Central memory CD8-positive, alpha-beta T cell (primary cell): ENCODE data around the gene DTD1.

ENCODE experiments used
- ATAC-seq: fragments of 150-1000 bp; cut with Tn5 transposase; replicated peaks from 2 replicates; pipeline ENCODE4 v1.10.0; 2022; ENCODE audit warnings: mild to moderate bottlenecking, moderate FRiP score, moderate number of reproducible peaks; ENCODE audit not compliant: poor library complexity, severe bottlenecking; ENCODE audit errors: extremely low read depth
- DNase-seq, 2 donors: peaks; one replicate each; pipeline ENCODE4 v3.0.0; 2021; ENCODE audit warnings: low spot score in 2 of 2
- H3K27ac Mint-ChIP-seq: one replicate; pipeline ENCODE4 v1.8.0; 2022; ENCODE audit warnings: low read depth, mild to moderate bottlenecking, moderate library complexity, mixed read lengths
- H3K27me3 Mint-ChIP-seq: one replicate; pipeline ENCODE4 v1.8.0; 2022; ENCODE audit warnings: mixed read lengths
- H3K36me3 Mint-ChIP-seq: one replicate; pipeline ENCODE4 v1.8.0; 2022; ENCODE audit warnings: mild to moderate bottlenecking, moderate library complexity, mixed read lengths; ENCODE audit not compliant: insufficient read depth
- H3K4me1 Mint-ChIP-seq: one replicate; pipeline ENCODE4 v1.8.0; 2022; ENCODE audit warnings: mixed read lengths
- H3K4me3 Mint-ChIP-seq: one replicate; pipeline ENCODE4 v1.8.0; 2022; ENCODE audit warnings: mild to moderate bottlenecking, moderate library complexity, mixed read lengths
- H3K9me3 Mint-ChIP-seq: one replicate; pipeline ENCODE4 v1.8.0; 2022; ENCODE audit warnings: mixed read lengths

Gene DTD1

DNA sequence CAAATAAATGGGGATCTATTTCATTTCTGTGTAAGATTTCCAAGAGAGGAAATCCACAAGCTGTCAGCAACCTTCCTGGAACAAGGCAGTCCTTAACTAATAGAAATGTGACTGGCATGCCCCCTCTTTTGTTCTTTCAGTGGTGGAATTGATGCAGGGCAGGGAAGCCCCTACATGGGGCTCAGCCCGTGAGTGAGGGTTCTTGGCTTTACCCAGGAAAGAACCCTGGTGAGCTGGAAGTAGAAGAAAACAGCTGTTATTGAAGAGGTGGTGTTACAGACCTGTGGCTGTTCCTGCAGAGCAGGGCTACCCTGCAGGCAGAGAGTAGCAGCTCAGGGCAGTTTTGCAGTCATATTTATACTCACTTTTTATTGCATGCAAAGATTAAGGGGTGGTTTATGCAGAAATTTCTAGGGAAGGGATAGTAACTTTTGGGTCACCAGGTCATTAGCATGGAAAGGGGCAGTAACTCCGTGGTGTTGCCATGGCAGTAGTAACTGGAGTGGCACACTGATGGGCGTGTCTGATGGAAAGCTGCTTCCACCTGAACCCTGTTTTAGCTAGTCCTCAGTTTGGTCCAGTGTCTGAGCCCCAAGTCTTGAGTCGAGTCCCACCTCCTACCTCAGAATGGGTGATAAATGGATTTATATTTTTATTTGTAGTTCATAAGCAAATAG lies 137.1 kb downstream of the DTD1 start:
- no peak for ATAC-seq
- peaks cover 53% of the 10 kb centered on the region for H3K4me1 Mint-ChIP-seq

DNA sequence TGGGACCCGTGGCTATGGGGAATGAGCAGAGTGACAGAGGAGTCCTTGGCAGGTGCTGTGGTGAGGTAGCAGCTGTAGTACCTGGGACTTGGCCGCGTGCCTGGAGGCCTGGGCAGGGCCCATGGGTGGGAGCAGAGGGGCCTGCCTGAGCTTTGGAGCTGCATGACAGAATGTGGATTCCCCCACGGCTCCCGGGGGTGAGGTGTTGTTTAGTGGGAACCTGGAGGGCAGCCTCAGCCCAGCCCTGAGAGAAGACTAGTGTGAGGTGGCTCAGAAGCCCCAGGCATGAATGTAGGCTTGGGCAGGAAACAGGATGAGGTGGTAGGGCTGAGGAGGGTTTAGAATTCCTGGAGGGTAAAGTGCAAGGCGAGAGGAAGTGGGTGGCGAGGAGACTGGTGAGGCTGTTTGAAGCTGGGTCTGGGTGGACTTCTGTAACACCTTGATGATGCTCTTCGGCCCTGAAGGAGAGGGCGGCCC lies 139.2 kb downstream of the DTD1 start:
- ATAC-seq, result no peak
- Mint-ChIP-seq H3K9me3 (no peaks in the 10 kb centered on the region), H3K4me1 (peaks cover 57% of the 10 kb centered on the region), H3K27ac (no peak overlapping the region), H3K27me3 (no peaks in the 10 kb centered on the region), H3K4me3 (no peak overlapping the region), H3K36me3 (peaks cover 1% of the 10 kb centered on the region)
- no peak for DNase-seq

More for the DNA sequence above, 137.1 kb downstream of the DTD1 start:
- Mint-ChIP-seq H3K4me3 (no peak overlapping the region), H3K27me3 (no peaks in the 10 kb centered on the region), H3K36me3 (peaks cover under 1% of the 10 kb centered on the region), H3K27ac (no peak overlapping the region), H3K9me3 (no peaks in the 10 kb centered on the region)
- no peak for DNase-seq

DNA sequence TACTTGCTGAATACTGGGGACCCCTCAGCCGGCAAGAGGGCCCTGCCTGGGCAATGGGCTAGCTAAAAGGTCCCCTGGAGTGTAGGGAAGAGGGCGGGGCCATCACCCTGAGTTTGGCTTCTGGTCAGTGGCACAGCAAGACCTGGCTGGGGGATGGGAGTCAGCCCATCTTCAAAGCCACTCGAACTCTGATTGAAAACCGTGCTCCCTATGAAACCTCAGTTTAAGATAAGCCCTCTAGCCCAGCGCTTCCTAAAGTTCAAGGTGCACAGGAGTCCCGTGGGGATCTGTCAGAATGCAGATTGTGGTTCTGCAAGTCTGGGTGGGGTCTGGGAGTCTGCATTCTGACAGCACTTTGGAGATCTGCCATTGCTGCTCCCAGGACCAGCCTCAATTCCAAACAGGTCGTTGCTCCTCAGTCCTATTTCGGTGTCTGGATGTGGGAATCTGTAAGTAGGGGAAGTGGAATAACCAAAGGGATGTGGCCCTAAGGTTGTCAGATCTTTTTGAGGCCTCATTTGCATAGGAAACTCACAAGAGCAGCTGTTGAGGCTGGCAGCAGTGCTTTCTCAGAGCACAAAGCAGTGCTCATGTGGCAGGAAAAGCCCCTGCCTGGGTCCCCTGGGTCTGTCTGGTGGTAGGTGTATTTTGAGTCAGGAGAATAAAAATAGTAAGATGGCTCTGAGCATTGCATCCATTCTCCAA lies 140.5 kb downstream of the DTD1 start:
- no peak overlapping the region for H3K27ac Mint-ChIP-seq
- no peaks in the 10 kb centered on the region for H3K27me3 Mint-ChIP-seq
- H3K36me3 Mint-ChIP-seq, result peaks cover 1% of the 10 kb centered on the region
- peaks cover 48% of the 10 kb centered on the region for H3K4me1 Mint-ChIP-seq
- no peaks in the 10 kb centered on the region for H3K9me3 Mint-ChIP-seq
- H3K4me3 Mint-ChIP-seq, result no peak overlapping the region
- ATAC-seq (no peak), DNase-seq (no peak)

DNA sequence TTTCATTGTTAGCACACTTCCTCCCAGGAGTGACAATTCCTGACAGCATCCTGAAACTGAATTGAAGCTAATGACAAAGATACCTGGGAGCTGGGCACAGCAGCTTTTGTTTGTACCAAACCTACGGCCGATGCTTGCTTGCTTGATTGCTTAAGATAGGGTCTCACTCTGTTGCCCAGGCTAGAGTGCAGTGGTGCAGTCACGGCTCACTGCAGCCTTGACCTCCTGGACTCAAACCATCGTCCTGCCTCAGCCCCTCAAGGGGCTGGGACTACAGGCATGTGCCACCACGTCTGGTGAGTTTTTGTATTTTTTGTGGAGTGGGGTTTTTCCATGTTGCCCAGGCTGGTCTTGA lies 141.0 kb downstream of the DTD1 start:
- Mint-ChIP-seq H3K27ac (no peak overlapping the region), H3K4me1 (peaks cover 48% of the 10 kb centered on the region), H3K9me3 (no peaks in the 10 kb centered on the region), H3K36me3 (peaks cover 1% of the 10 kb centered on the region), H3K4me3 (no peak overlapping the region), H3K27me3 (no peaks in the 10 kb centered on the region)
- no peak for DNase-seq
- ATAC-seq, result no peak

DNA sequence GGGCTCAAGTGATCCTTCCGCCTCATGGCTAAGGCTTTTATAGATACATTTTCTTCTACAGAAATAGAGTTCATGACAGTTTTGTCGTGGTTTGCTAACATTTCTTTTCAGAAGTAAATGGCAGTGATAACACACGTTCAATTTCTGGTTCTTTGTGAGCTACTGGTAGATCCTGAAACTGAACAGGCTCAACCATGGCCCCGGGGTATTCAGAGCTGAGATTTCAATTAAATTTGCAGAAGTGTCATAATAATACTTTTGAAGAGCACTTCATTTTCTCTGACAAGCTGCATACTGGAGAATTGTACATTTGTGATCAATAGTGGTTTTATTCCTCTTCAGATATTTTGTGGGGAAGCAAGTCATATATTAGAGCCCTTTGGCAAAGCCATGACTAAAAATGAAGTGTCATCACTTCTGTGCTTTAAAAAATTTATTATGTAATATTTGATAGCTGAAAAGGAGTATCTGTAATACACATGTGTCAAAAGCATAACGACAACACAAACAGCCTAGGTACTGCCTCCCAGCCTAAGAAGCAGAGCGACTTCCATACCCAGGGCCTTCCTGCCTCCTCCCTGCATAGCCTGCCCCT lies 141.5 kb downstream of the DTD1 start:
- no peaks in the 10 kb centered on the region for H3K27me3 Mint-ChIP-seq
- H3K9me3 Mint-ChIP-seq, result no peaks in the 10 kb centered on the region
- no peak overlapping the region for H3K4me3 Mint-ChIP-seq
- H3K4me1 Mint-ChIP-seq, result peaks cover 48% of the 10 kb centered on the region
- peaks cover 1% of the 10 kb centered on the region for H3K36me3 Mint-ChIP-seq
- no peak for ATAC-seq
- DNase-seq, result no peak
- H3K27ac Mint-ChIP-seq, result peak overlapping the region; percentile 5

DNA sequence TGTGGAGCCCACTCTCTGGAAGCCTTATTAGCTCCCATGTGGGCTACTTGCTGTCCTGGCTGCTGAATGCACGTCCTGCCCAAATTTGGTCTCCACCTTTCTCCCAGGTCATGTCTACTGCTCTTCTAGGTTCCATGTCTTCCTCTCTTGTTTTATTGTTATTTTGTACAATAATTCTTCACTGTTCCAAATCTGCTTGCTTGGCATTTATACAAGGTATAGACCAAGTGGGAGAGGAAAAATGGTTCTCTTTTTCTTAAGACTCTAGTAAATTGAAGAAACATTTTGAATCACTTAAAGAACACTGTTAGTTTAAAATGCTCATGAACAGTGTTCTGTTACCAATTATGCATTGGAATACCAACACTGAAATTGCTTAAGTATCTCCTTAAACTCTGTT lies 144.1 kb downstream of the DTD1 start:
- no peaks in the 10 kb centered on the region for H3K27me3 Mint-ChIP-seq
- H3K36me3 Mint-ChIP-seq, result peaks cover 1% of the 10 kb centered on the region
- ATAC-seq, result no peak
- no peak overlapping the region for H3K27ac Mint-ChIP-seq
- H3K9me3 Mint-ChIP-seq, result no peaks in the 10 kb centered on the region
- H3K4me3 Mint-ChIP-seq, result no peak overlapping the region
- peaks cover 31% of the 10 kb centered on the region for H3K4me1 Mint-ChIP-seq
- DNase-seq, result no peak

DNA sequence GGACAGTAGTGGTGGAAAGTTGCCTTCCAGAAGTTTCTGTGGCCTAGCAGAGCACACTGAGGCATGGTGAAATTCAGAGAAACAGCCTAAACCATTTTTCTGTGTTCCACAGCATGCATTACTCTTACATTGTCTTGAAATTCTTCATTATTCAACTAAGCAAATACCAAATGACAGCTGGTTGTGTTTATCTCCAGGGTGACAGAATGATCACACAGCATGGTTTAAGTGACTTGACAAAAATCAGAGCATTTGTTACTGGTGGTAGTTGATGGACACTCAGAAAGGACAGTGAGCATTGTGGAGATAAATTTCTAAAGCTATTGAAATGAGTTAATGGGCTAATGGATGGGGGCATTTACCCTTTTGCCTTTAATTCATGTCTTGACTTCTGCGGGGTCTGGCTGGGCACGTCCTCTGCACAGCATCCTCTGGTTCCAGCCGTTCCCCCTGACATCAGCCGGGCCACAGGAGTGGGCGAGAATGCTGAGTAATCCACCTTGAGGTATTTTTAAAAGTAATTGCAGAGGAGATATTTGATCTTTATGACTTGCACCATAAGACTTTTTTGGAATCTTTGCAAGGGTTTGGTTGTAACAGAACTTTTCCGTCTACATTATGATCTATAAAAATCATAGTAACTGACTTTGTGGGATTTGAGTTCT lies 146.8 kb downstream of the DTD1 start:
- Mint-ChIP-seq H3K9me3 (no peaks in the 10 kb centered on the region), H3K36me3 (peaks cover 1% of the 10 kb centered on the region), H3K4me3 (no peak overlapping the region), H3K4me1 (peaks cover 36% of the 10 kb centered on the region), H3K27me3 (no peaks in the 10 kb centered on the region), H3K27ac (no peak overlapping the region)
- DNase-seq (no peak), ATAC-seq (no peak)

DNA sequence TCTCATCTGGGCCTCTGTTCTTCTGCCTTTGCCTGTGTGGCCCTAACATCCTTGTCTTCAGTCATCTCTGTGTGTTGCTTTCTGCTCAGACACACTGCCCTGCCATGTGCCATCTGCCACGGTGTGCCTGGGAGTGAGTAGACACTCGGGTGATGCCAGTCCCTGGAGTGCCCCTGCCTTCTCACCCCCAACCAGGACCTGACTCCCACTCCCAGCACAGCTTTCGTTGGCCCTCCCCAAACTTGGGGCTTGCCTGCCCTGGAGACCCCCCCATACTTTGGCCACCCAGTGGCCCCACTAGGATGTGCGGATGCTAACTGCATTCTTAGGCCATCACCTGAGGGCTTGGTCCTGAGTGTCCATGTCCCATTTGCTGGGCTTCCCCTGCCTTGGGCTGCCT lies 149.3 kb downstream of the DTD1 start:
- no peaks in the 10 kb centered on the region for H3K27me3 Mint-ChIP-seq
- no peak for ATAC-seq
- peak overlapping the region; percentile 61 for H3K27ac Mint-ChIP-seq
- peaks cover 29% of the 10 kb centered on the region for H3K4me1 Mint-ChIP-seq
- H3K36me3 Mint-ChIP-seq, result no peaks in the 10 kb centered on the region
- H3K9me3 Mint-ChIP-seq, result no peaks in the 10 kb centered on the region
- DNase-seq, result no peak
- H3K4me3 Mint-ChIP-seq, result no peak overlapping the region

DNA sequence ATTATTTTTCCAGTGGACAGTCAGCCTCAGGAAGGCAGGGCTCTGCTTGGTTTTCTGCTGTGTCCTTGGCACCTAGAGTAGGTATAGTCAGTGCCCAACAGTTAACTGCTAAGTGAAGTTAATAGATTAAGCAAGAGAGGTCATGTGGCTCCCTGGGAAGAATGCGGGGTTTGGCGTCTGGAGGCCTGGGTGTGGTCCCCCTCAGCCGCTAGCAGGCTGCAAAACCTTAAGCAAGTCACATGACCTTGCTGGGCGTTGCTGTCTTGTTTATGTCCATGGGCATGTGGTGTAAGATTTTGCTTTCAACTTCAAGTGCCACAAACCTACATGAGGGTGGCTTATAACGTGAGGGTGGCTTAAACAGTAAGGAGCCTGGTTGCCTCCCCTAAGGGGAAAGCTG lies 150.2 kb downstream of the DTD1 start:
- no peaks in the 10 kb centered on the region for H3K36me3 Mint-ChIP-seq
- peaks cover 29% of the 10 kb centered on the region for H3K4me1 Mint-ChIP-seq
- H3K27ac Mint-ChIP-seq, result peak overlapping the region; percentile 61
- no peaks in the 10 kb centered on the region for H3K27me3 Mint-ChIP-seq
- no peak for ATAC-seq
- H3K4me3 Mint-ChIP-seq, result no peak overlapping the region
- no peak for DNase-seq
- H3K9me3 Mint-ChIP-seq, result no peaks in the 10 kb centered on the region

DNA sequence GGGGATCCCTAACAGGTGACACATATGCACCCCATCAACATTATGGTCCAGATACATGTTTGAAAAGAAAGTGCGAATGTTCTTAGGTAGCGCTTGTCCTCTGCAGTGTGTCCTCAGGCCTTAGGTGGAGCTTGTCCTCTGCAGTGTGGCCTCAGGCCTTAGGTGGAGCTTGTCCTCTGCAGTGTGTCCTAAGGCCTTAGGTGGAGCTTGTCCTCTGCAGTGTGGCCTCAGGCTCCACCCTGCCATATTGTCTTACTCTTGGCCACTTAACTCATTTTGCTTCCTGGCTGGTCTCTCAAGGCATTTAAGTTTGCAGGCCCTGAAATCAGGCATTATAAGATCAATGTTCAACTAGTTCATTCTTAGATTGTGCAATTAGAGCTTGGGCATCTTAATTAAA lies 151.0 kb downstream of the DTD1 start:
- no peaks in the 10 kb centered on the region for H3K27me3 Mint-ChIP-seq
- H3K9me3 Mint-ChIP-seq, result no peaks in the 10 kb centered on the region

DNA sequence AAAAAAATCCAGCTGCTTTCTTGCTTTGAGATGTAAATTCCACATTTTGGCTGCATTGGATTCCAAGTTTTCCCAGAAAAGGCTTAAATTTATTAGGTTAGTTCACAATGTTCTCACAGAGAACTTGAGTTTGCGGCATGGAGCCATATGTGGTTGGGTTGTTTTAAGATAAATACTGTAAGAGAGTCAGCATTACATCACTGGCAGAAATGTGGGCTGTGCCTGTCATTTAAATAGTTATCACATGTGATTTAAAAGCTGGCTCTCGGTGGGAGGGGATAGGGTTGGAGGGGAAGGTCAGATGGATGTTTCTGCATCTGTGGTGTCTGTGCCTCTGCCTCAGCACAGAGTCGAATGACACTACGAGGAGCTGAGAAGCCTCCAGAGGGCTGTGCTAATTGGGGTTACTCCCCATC lies 151.9 kb downstream of the DTD1 start:
- H3K27me3 Mint-ChIP-seq, result no peaks in the 10 kb centered on the region

More for the DNA sequence above, 151.0 kb downstream of the DTD1 start:
- Mint-ChIP-seq H3K4me1 (peaks cover 29% of the 10 kb centered on the region), H3K36me3 (no peaks in the 10 kb centered on the region), H3K27ac (no peak overlapping the region), H3K4me3 (no peak overlapping the region)
- DNase-seq, result no peak
- ATAC-seq, result no peak

DNA sequence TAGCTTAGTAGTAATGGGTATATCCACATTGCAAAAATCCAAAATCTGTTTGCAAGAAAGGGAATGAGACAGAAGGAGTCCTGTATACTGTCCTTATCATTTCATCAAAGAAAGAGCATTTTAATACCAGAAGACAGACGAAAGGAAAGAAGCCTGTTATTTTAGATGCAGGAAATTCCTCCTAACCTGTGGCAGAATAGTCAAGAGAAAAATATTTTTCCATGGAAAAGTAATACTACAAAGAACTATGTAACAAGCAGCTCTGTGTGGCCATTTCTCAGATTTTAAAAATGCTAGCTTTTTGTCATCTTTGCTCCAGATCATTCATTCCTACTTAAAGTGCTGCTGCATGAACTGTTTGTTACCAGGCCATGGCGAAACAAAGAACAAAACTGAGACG lies 152.9 kb downstream of the DTD1 start:
- ATAC-seq (no peak), DNase-seq (no peak)
- H3K27ac Mint-ChIP-seq, result no peak overlapping the region
- H3K27me3 Mint-ChIP-seq, result no peaks in the 10 kb centered on the region
- peaks cover 37% of the 10 kb centered on the region for H3K4me1 Mint-ChIP-seq
- peaks cover 4% of the 10 kb centered on the region for H3K36me3 Mint-ChIP-seq
- H3K4me3 Mint-ChIP-seq, result no peak overlapping the region
- H3K9me3 Mint-ChIP-seq, result no peaks in the 10 kb centered on the region

More for the DNA sequence above, 151.9 kb downstream of the DTD1 start:
- Mint-ChIP-seq H3K4me3 (no peak overlapping the region), H3K9me3 (no peaks in the 10 kb centered on the region), H3K36me3 (peaks cover 1% of the 10 kb centered on the region), H3K27ac (no peak overlapping the region), H3K4me1 (peaks cover 29% of the 10 kb centered on the region)
- no peak for DNase-seq
- no peak for ATAC-seq
